CD4-positive, alpha-beta T cell treated with Interleukin-1 beta for 1 hour (primary cell): Measurements from ENCODE around the gene U2AF1L4.

Source experiments
- DNase-seq, 2 donors: peaks; one replicate each; pipeline ENCODE4 v3.0.0-alpha.2; 2020 to 2022

The U2AF1L4 gene

GRCh38 chr19:35745328-35746086, at the start of gene U2AF1L4, which contains the start of gene PSENEN:
Gene U2AF1L4 (minus strand): TSS chr19:35745418. CDS start chr19:35745391, 27 bp downstream.
Gene PSENEN (plus strand): TSS chr19:35745651. CDS start chr19:35745931, 280 bp downstream.
- DNase-seq, result peak; percentile 99 to 100

- no peak for DNase-seq
These were observed 48.4 kb upstream of the U2AF1L4 start for GRCh38 chr19:35793381-35794165.

- no peak for DNase-seq
These were observed 47.7 kb upstream of the U2AF1L4 start for GRCh38 chr19:35792888-35793287.

GRCh38 chr19:35792312-35792711, 47.1 kb upstream of the U2AF1L4 start:
- DNase-seq, result no peak

GRCh38 chr19:35791814-35792279, 46.6 kb upstream of the U2AF1L4 start:
- no peak for DNase-seq

GRCh38 chr19:35790981-35791813, 46.0 kb upstream of the U2AF1L4 start:
- DNase-seq, result no peak

GRCh38 chr19:35789978-35790944, 45.0 kb upstream of the U2AF1L4 start:
- no peak for DNase-seq

GRCh38 chr19:35789195-35789977, 44.2 kb upstream of the U2AF1L4 start:
- DNase-seq, result no peak

- DNase-seq, result no peak
These were observed 43.2 kb upstream of the U2AF1L4 start for GRCh38 chr19:35788205-35788960.

GRCh38 chr19:35787227-35787799, 42.1 kb upstream of the U2AF1L4 start:
- DNase-seq, result no peak

GRCh38 chr19:35786299-35787160, 41.3 kb upstream of the U2AF1L4 start:
- no peak for DNase-seq

- no peak for DNase-seq
These were observed 40.1 kb upstream of the U2AF1L4 start for GRCh38 chr19:35785339-35785627.

GRCh38 chr19:35784503-35785338, 39.5 kb upstream of the U2AF1L4 start:
- no peak for DNase-seq

GRCh38 chr19:35783469-35784434, 38.5 kb upstream of the U2AF1L4 start:
- no peak for DNase-seq

GRCh38 chr19:35782589-35782988, 37.4 kb upstream of the U2AF1L4 start:
- no peak for DNase-seq

GRCh38 chr19:35781650-35782049, 36.4 kb upstream of the U2AF1L4 start:
- no peak for DNase-seq

- DNase-seq, result no peak
These were observed 35.5 kb upstream of the U2AF1L4 start for GRCh38 chr19:35780717-35781116.
